GM12892 (cell line): Measurements from ENCODE around the gene TSHZ1.

ENCODE experiments used
- DNase-seq: peaks from one replicate; pipeline ENCODE4 v3.0.0; 2011; ENCODE audit not compliant: insufficient read length
- FAIRE-seq: peaks from 2 replicates; lab custom pipeline; 2011; peaks lifted over from hg19 to GRCh38; lab: Jason Lieb, UNC
- POLR2A ChIP-seq: IDR thresholded peaks from 2 replicates; pipeline ENCODE4 v1.6.1; 2011; ENCODE audit warnings: low read depth, low read length, control low read depth
- POLR2AphosphoS5 ChIP-seq: IDR thresholded peaks from 2 replicates; pipeline ENCODE4 v1.6.1; 2011; ENCODE audit warnings: low read depth, low read length, control low read depth
- TAF1 ChIP-seq: IDR thresholded peaks from 2 replicates; pipeline ENCODE4 v1.6.1; 2011; ENCODE audit warnings: low read depth, mild to moderate bottlenecking, control low read depth, low read length, borderline replicate concordance

The TSHZ1 gene

GRCh38 chr18:75261430-75262223 lies 51.0 kb downstream of the TSHZ1 start:
- peak; percentile 90 for FAIRE-seq
- peak; percentile 50; the same call in 1 of the 2 replicates for TF ChIP-seq POLR2A
- TF ChIP-seq TAF1 = no peak
- TF ChIP-seq POLR2AphosphoS5 = peak; percentile 33; the same call in 1 of the 2 replicates
- DNase-seq = no peak

DNA sequence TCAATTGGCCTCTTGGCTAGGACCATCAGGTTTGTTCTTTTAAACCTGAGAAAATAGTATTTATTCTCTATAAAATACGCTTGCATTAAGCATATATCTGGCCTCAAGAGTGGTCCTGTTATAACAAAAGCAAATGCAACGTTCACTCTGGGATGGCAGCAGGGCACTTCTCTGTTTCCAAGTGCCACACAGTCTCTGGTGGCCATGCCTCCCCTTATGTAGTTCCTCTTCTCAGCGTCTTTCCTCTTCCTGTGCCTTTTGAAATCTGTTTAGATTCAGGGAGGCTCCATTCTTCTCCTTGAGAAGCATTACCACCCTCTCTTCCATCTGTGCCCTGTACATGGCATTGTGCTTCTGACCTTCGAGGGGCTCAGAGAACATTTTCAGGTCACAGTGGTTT lies 51.9 kb downstream of the TSHZ1 start:
- FAIRE-seq = peak; percentile 64
- no peak for TF ChIP-seq POLR2A
- TF ChIP-seq TAF1 = no peak
- TF ChIP-seq POLR2AphosphoS5 = no peak
- DNase-seq = no peak

DNA sequence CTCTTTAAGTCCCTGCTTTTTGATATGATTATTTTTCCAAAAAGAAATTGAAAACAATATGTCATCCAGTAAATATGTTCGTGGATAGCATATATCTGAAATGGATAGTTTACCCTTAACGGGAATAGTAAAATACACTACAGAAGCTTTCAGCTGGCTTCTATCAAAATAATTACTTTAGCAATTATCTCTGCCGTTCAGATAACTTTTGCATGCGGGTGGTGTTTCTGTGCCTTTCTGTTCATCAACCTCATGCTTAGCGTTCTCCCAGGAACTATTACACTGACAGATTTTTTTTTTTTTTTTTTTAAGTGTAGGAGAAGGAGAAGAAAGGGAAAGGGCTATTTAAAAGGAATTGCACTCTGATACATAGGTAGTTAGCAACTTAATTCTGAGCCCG lies 53.6 kb downstream of the TSHZ1 start:
- no peak for DNase-seq
- TF ChIP-seq TAF1 = no peak
- TF ChIP-seq POLR2AphosphoS5 = no peak
- TF ChIP-seq POLR2A = no peak
- no peak for FAIRE-seq

GRCh38 chr18:75264926-75265597 lies 54.5 kb downstream of the TSHZ1 start:
- DNase-seq (no peak), FAIRE-seq (no peak)
- no peak for TF ChIP-seq POLR2A
- no peak for TF ChIP-seq POLR2AphosphoS5
- TF ChIP-seq TAF1 = no peak

DNA sequence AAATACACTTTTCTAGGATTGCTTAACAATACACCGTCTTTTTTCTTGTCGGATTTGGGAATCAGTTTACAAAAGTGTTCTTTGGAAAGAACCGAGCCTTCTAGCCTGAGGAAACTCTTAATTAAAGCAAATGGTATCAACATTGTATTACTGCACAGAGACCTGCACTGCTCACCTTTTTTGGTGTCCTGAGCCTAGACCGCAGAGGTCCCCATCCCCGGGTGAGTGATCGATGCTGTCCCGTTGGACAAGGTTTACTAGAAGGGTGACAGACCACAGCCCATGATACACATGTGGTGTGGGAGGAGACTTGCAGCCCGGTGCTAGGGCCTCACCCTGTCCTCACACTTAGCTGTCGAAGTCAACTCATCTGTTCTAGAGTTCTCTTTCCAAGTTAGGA lies 55.3 kb downstream of the TSHZ1 start:
- no peak for FAIRE-seq
- no peak for TF ChIP-seq TAF1
- no peak for TF ChIP-seq POLR2A
- no peak for TF ChIP-seq POLR2AphosphoS5
- DNase-seq = no peak

DNA sequence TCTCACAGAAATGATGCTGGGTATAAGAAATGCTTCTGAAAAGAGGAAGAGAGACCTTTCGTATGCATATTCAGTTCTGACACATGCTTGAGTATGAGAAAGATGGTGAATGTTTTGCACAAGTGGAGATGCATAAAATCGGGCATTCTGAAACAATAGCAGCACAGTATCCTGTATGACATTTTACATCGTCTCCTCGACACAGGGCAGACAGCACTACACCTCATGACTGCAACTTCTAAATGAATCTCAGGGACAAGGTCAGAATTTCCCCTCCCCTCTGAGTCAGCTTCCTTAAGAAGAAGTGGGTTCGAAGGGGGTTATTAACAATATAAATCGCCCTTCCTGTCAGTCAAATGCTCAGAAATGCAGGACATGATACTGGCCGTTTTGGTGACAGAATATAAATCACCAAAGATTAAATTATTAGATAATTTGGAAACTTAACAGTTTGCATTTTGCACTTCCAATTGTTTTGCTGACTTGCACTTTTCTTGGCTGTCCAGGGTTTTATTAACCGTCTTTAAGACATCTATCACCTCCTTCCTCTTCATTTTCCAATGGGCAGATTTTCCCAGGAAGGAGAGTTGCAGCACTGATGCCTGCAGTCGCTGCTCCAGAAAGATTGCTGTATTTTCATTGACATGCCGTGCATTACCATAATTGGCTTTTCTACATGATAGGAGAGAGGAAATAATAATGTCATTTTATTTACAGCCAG lies 57.2 kb downstream of the TSHZ1 start:
- FAIRE-seq (peak; percentile 92), DNase-seq (no peak)
- TF ChIP-seq TAF1 (no peak), POLR2A (peak; percentile 52), POLR2AphosphoS5 (no peak)

- FAIRE-seq = no peak
- TF ChIP-seq POLR2AphosphoS5 (no peak), POLR2A (no peak), TAF1 (no peak)
Measured at GRCh38 chr18:75268364-75268646, 57.7 kb downstream of the TSHZ1 start.

GRCh38 chr18:75269124-75269680 lies 58.6 kb downstream of the TSHZ1 start:
- DNase-seq = no peak
- TF ChIP-seq TAF1 (no peak), POLR2AphosphoS5 (no peak), POLR2A (no peak)
- FAIRE-seq = no peak

More at GRCh38 chr18:75268364-75268646, 57.7 kb downstream of the TSHZ1 start:
- DNase-seq = no peak

GRCh38 chr18:75269696-75270095 lies 59.1 kb downstream of the TSHZ1 start:
- no peak for TF ChIP-seq POLR2A
- no peak for TF ChIP-seq POLR2AphosphoS5
- no peak for TF ChIP-seq TAF1
- DNase-seq (no peak), FAIRE-seq (no peak)

DNA sequence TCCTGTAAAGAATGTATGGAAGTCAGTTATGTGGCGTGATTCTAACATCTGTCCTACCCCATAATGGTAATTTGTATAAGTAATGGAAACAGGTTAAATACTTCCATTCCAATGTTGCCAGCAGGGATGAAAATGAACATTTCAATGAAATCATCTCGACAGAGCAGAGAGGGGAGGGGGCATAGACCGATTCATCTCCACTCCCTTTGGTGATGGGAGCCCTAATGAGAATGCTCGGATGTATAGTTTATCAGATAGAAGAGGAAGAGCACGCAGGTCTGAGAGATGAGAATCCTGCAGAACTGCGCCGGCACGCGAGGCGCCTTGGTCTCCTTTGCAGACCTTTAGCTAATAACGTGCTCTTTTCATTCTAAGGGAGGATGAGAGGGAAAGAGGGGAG lies 61.4 kb downstream of the TSHZ1 start:
- FAIRE-seq (no peak), DNase-seq (no peak)
- TF ChIP-seq POLR2AphosphoS5 (no peak), POLR2A (no peak)

GRCh38 chr18:75273817-75274216 lies 63.2 kb downstream of the TSHZ1 start:
- no peak for FAIRE-seq
- no peak for TF ChIP-seq POLR2AphosphoS5
- no peak for TF ChIP-seq TAF1
- TF ChIP-seq POLR2A = no peak
- no peak for DNase-seq
